ENCODE measurements around the gene ITIH4.

Gene ITIH4

DNA sequence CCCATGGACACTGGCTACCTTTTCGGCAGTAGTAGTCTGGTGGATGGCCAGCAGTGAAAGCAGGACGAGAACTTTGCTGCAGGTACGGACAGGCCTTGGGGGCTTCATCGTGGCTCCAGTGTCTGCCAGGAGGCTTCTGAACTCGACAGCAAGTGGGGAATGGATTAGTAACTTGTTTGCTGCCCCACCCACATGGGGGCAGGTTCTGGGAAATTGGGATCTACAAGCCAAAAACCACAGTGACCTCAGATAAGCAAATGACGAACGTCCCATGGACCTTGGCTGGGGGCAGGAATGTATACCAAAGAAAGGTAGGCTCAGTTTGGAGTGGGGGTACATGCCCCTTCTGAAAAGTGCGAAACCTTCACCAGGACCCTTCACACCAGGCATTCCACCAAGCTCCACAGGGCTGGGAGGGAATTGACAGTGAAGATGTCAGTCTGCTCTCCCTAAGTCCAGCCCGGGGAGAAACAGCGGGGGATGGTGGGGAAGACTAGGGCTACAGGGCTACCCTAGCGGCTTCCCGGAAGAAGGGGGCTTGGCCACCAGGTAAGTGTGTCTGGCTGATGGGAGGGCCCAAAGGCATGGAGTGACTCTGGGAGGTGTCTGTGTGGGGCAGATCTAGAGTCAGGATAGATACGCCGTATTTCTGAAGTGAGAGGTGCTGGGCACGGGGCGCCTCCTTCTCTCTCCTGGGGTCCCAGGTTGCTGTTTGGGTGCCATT is at the start of gene ITIH4:
Gene ITIH4 (minus strand): TSS at position 138 of the 724 bp plus-strand sequence. CDS start 30 bp downstream, at position 108.
- no peak for DNase-seq

DNA sequence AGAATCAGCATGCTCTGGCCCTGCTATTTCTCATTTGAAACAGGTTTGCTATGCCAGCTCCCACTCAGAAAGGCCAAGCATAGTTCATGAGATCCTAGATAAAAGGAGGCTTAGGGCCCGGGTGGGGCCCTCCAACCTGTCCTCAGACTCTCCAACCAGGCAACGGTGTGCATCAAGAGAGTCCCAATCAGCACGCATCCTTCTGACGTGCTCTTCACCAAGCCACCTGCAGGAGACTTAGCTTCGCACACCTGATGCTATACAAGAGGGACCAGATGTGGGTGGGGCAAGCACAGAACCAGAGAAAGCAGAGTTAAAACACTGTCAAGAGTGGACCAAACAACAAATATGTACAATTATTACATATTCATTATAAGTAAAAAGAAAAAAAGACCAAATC is 49.6 kb upstream of the ITIH4 start:
- no peak for DNase-seq

DNA sequence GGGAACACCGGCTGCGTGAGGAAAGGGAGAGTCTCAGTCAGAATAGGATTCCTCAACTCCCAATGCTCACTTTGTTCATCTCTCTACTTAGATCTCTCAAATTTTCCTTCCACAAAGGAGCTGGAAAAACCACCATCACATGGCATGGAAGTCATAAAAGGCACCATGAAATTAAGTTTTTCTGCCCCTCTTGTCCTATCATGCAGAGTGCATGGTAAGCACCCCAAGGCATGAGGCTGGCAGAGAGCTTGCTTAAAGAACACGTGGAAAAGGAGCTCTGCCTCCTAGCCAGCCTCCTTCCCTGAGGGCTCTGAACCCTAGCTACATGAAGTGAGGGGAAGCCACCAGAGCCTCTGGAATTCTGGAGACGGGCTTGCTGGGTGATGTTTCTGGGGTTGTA is 49.1 kb upstream of the ITIH4 start:
- DNase-seq, result no peak

DNA sequence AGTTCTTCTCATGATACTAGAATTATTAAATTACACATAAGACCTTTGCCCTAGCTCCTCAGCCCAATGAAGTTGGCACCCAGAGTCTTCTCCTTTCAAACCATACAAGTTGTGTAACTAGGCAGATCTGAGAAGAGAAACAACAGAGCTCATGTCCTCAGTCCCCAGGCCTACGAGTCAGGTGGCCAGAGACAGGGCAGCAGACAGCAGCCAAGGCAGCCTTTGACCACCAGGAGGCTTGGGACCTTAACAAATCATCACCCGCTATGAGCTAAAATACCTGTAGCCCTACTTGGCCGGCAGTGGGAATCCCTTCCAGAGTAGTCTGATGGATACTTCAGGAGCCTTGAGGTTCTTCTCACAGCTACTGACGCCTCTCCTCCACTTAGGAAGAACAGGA is 48.6 kb upstream of the ITIH4 start:
- DNase-seq, result no peak

DNA sequence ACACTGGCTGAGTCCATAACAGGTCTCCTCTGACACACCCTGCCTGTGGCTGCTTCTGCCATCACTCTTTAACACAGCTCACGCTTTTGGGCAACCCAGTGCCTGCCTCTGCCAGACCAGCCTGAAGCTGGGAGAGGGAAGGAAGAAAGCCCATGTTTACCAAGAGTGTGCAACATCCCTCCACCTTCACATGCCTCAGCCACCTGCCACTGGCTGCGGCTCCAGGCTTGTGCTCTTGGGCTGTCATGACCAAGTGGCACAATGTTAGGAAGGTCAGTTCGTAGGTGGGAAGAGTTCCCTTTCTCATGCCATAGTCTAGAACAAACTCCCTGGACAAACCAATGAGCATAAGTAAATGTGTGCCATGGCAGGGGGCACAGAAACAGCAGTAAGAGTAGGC is 46.6 kb upstream of the ITIH4 start:
- no peak for DNase-seq

- no peak for DNase-seq
These were observed 44.6 kb upstream of the ITIH4 start for GRCh38 chr3:52874864-52875587.

- no peak for DNase-seq
These were observed 43.8 kb upstream of the ITIH4 start for GRCh38 chr3:52874160-52874701.

DNA sequence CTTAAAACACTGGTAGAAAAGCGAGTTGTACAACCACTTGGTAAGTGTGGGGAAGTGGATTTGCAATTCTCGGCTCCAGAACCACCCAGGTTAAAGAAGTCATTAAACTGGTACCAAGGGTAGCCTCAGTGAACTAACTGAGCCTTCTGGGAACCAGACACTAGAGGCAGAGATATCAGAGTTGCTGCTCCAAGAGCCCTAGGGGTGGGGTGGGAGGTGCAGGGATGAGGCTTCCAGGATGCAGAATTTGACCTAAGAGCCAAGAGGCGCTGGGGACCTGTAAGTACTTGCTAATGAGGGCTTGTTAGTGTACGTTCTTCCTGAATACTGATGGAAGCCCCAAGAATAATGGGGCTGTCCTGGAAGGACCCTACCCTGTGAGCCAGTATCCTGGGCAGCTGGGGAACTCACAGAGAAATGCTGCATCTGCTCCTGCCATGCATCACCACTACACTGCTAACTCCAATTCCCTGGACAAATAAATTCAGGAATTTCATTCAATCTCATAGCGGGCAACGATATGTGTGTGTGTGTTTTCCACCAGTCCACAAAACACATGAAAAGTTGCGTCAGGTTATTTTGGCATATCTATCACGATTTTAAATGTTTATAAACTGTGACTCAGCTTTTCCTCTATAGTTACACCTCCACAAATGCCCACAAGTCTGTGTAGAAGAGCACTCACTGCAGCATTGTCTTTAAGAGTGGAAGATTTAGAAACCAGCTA is 43.1 kb upstream of the ITIH4 start:
- DNase-seq, result no peak

- DNase-seq, result no peak
These were observed 41.8 kb upstream of the ITIH4 start for GRCh38 chr3:52872245-52872644.

GRCh38 chr3:52871761-52872160 is 41.3 kb upstream of the ITIH4 start:
- no peak for DNase-seq

DNA sequence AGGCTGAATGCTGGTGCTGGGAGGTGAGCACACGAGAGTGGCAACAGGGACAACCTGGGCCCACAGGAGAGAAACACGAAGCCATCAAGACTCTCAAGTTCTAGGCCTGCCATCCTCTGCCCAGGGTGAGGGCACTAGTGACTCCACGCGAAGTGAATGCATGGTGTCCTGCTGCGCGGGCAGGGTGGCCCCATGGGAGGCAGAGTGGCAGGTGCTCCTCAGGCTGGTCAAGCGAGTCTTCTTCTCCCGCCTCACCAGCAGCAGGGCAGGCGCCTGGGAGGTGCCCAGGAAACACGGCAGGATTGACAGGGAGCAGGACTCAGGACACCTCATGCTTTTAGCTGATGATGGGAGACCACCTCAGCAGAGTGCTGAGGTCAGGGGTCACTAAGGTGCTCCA is 40.0 kb upstream of the ITIH4 start:
- no peak for DNase-seq

GRCh38 chr3:52866427-52866826 is 36.0 kb upstream of the ITIH4 start:
- DNase-seq, result no peak

- DNase-seq, result no peak
These were observed 35.5 kb upstream of the ITIH4 start for GRCh38 chr3:52865994-52866393.

DNA sequence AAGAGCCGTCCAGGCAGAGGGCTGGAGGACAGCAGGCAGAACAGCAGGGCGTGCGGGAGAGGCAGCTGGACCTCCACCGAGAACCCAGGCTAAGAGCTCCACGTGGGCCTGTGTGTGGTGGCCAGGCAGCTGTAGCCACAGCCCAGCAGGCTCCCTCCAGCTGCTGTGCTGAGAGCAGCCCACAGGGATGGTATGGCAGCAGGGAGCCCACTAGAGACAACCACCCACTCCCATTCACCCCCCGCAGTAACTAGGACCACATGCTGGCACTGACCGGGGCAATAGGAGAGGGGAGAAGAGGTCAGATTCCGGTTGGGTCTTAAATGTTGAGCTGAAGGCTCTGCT is 29.9 kb upstream of the ITIH4 start:
- DNase-seq, result no peak

GRCh38 chr3:52859686-52860423 is 29.4 kb upstream of the ITIH4 start:
- DNase-seq, result no peak

- DNase-seq, result no peak
These were observed 27.4 kb upstream of the ITIH4 start for GRCh38 chr3:52857864-52858263.

DNA sequence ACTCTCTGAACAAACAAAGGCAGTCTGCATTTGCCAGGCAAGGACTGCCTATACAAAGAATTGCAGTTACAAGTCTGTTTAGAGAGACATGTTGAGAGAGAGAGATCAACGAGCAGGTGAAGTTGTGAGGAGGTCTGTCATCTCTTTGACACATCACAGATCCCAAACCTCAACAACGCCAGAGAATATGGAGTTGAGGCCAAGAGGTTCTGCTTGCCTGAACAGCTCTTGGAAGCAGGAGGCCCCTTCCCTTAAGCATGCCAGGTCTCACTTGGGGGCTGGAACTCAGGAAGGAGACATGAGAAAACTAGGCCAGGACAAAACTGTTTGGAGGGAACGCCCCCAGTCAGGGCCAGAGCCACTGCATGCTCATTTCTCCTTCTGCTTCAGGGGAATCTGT is 26.7 kb upstream of the ITIH4 start:
- no peak for DNase-seq

DNA sequence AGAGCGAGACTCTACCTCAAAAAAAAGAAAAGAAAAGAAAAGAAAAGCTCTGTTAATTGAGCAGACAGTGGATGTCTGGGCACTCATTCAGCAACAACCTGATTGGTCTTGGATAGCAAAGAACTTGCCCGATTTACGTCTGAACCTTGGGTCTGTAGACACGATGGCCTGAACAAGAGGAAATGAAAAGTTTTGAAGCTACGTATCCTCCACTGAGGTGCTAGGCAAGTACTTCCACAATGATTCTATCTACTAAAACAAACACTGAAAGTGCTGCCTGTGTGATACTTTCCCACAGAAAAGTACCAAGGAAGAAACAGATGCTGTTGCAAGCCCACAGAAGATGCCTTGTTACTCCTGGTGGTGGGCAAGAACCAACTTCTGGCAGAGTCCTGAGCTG is 26.2 kb upstream of the ITIH4 start:
- no peak for DNase-seq

DNA sequence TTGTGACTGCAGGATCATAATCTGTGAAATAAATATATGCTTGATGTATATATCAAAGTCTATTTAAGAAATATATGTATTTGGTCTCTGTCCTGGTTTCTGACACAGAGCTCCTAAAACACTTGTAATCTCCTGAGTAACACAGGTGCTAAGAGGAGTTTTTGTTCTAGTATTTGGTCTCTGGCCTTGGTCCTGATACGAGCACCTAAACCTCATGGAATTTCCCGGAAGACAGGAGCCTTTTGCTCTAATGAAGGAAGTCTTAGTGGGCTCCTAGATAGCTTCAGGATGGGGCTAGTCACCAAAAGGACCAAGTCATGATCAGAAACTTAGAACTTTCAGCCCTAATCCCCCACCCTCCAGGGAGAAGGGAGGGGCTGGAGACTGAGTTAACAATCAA is 23.5 kb upstream of the ITIH4 start:
- no peak for DNase-seq

- no peak for DNase-seq
These were observed 21.9 kb upstream of the ITIH4 start for GRCh38 chr3:52852419-52852818.

GRCh38 chr3:52851348-52851747 is 20.9 kb upstream of the ITIH4 start:
- DNase-seq, result peak; percentile 19 to 42

- DNase-seq, result no peak
These were observed 19.2 kb upstream of the ITIH4 start for GRCh38 chr3:52849656-52850055.

- DNase-seq, result no peak
These were observed 18.1 kb upstream of the ITIH4 start for GRCh38 chr3:52848617-52849016.

Data from CD4-positive, alpha-beta T cell treated with Interferon alpha-2 for 1 hour (primary cell).